Gastrocnemius medialis (tissue), 4 donors: Measurements from ENCODE around the gene KIF7. TPM values are rescaled to one million over a fixed set of nuclear protein-coding genes. Genes with fewer than 3 reads are reported as not detected.

Experiments used
- ATAC-seq, 2 donors: fragments of 150-250 bp; one replicate each; pipeline ENCODE4 v1.9.1; 2016
- DNase-seq, 2 donors: peaks; one replicate each; pipeline ENCODE4 v3.0.0-alpha.2; 2019
- H3K27ac ChIP-seq, 4 donors: fragments of 200-600 bp; sonication (generic); 1 replicate in 1 of 4; 2 replicates in 3 of 4; pipeline ENCODE4 v1.5.1; 2016 to 2018; ENCODE audit warnings: mild to moderate bottlenecking in 2 of 4, moderate library complexity in 1 of 4
- H3K27me3 ChIP-seq, 3 donors: fragments of 200-600 bp; sonication (generic) in 2 of 3; 1 replicate in 1 of 3; 2 replicates in 2 of 3; pipeline versions ENCODE4 v1.5.1 to v1.6.0; 2016 to 2019; ENCODE audit warnings: mild to moderate bottlenecking in 1 of 3, moderate library complexity in 1 of 3
- H3K36me3 ChIP-seq, 2 donors: fragments of 200-600 bp; sonication (generic) in 1 of 2; one replicate each; pipeline ENCODE4 v1.5.1; 2017 to 2018
- H3K4me1 ChIP-seq, 2 donors: fragments of 200-600 bp; sonication (generic) in 1 of 2; one replicate each; pipeline ENCODE4 v1.5.1; 2016 to 2017; ENCODE audit warnings: mild to moderate bottlenecking in 2 of 2
- H3K4me3 ChIP-seq, 4 donors: fragments of 200-600 bp; sonication (generic) in 3 of 4; 1 replicate in 1 of 4; 2 replicates in 3 of 4; pipeline ENCODE4 v1.5.1; 2016 to 2019; ENCODE audit warnings: mild to moderate bottlenecking in 2 of 4
- H3K9me3 ChIP-seq, 3 donors: fragments of 200-600 bp; sonication (generic) in 2 of 3; 1 replicate in 1 of 3; 2 replicates in 2 of 3; pipeline ENCODE4 v1.5.1; 2016 to 2019
- POLR2A ChIP-seq, 2 donors: fragments of 450-650 bp; IDR thresholded peaks; one replicate each; pipeline ENCODE4 v1.6.1; 2017; ENCODE audit warnings: antibody characterized with exemption in 2 of 2, mild to moderate bottlenecking in 2 of 2, moderate library complexity in 2 of 2
- in situ Hi-C, 4 donors: fragments of 200-750 bp; cut with MboI; loops; one replicate each; pipeline versions ENCODE4 v1.15.0 to v1.8.0; 2017; ENCODE audit warnings: low sequenced_read_pairs in 4 of 4
- intact Hi-C: fragments of 100-400 bp; cut with DNase I; formaldehyde crosslinking; loops from one replicate; pipeline ENCODE4 v1.15.1; 2023; ENCODE audit warnings: low total_unique reads
- total RNA-seq, 4 donors: library from RNA; depleted of rRNA; stranded (reverse); fragments of >200 nt; gene quantifications; one replicate each; pipeline versions ENCODE4 v1.1.0 to v1.2.3, GENCODE V29; 2016
- TF ChIP-seq, protein P1 (sequence below), 5 experiments: fragments of 450-650 bp in 3 of 5; fragments of 200-600 bp in 2 of 5; sonication (generic) in 2 of 5; IDR thresholded peaks in 4 of 5; conservative IDR thresholded peaks in 1 of 5; 1 replicate in 4 of 5; 2 replicates in 1 of 5; pipeline ENCODE4 v1.5.1; 2016 to 2019; ENCODE audit warnings: antibody characterized with exemption in 5 of 5, mild to moderate bottlenecking in 3 of 5, moderate library complexity in 3 of 5

KIF7 gene
- total RNA-seq, 4 donors from 2014 or later, result 0.19 to 0.66 (median 0.61) TPM

DNA sequence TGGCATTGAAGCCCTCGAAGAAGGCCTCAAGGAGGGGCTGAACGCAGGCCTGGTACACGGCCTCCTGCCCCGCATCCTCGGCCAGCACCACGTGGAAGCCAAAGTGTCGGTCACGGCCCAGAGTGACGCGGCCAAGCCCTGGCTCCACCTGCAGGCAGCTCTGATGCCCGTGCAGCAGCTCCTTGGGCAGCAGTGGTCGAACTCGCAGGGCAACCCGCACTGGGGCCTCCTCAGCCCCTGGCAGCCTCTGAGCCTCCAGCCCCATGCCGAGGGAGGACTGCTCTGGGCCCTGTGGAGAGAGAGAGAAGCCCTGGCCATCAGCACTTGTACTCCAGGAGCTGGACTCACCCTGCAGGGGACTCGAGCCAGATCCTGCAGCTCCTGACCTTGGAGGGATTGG lies 2.6 kb downstream of the KIF7 start:
- H3K36me3 ChIP-seq, result no peaks in the 10 kb centered on the region
- H3K9me3 ChIP-seq, result no peaks in the 10 kb centered on the region
- no peak for ATAC-seq
- no peak for TF ChIP-seq POLR2A (IDR thresholded peaks at IDR 0.05)
- TF ChIP-seq, protein P1, sequence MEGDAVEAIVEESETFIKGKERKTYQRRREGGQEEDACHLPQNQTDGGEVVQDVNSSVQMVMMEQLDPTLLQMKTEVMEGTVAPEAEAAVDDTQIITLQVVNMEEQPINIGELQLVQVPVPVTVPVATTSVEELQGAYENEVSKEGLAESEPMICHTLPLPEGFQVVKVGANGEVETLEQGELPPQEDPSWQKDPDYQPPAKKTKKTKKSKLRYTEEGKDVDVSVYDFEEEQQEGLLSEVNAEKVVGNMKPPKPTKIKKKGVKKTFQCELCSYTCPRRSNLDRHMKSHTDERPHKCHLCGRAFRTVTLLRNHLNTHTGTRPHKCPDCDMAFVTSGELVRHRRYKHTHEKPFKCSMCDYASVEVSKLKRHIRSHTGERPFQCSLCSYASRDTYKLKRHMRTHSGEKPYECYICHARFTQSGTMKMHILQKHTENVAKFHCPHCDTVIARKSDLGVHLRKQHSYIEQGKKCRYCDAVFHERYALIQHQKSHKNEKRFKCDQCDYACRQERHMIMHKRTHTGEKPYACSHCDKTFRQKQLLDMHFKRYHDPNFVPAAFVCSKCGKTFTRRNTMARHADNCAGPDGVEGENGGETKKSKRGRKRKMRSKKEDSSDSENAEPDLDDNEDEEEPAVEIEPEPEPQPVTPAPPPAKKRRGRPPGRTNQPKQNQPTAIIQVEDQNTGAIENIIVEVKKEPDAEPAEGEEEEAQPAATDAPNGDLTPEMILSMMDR (IDR thresholded peaks at IDR 0.05 in 4 of 5, conservative IDR thresholded peaks at IDR 0.05 in 1 of 5), result no peak
- no peak for DNase-seq
- H3K27ac ChIP-seq, result no peak overlapping the region
- intact Hi-C loops, result no loop called here
- in situ Hi-C loops, result no loop called here
- H3K4me3 ChIP-seq, result no peak overlapping the region
- H3K4me1 ChIP-seq, result peaks cover 4 to 10% of the 10 kb centered on the region in 2 donors
- H3K27me3 ChIP-seq, result peaks cover 3 to 15% (median 8%) of the 10 kb centered on the region in 3 donors

DNA sequence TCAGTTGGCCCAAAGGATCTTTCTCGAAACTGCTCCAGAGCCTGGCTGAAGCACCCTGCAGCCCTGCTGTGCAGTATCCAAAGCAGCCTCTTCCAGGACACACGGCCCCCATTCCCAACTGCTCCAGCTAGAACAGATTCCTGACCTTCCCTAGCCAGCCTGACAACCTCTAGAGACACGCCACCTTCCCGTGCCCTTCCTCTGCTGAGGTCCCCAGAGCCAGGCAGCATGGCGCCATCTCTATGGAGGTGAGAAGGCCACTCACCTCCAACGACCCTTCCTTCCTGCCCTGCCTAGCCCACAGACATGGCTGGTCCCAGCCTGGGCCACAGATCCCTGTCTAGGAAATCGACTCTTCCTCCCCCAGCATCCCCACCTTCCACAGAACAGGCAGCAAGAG lies 3.1 kb downstream of the KIF7 start:
- Histone ChIP-seq H3K4me1 (peaks cover 4 to 13% of the 10 kb centered on the region in 2 donors), H3K9me3 (no peaks in the 10 kb centered on the region), H3K27me3 (peaks cover 3 to 15% (median 8%) of the 10 kb centered on the region in 3 donors), H3K36me3 (no peaks in the 10 kb centered on the region), H3K27ac (no peak overlapping the region), H3K4me3 (no peak overlapping the region)
- ATAC-seq (no peak), DNase-seq (no peak)
- TF ChIP-seq POLR2A (IDR thresholded peaks at IDR 0.05), result no peak
- TF ChIP-seq, protein P1 (IDR thresholded peaks at IDR 0.05 in 4 of 5, conservative IDR thresholded peaks at IDR 0.05 in 1 of 5), result no peak
- intact Hi-C loops (no loop called here), in situ Hi-C loops (no loop called here)

DNA sequence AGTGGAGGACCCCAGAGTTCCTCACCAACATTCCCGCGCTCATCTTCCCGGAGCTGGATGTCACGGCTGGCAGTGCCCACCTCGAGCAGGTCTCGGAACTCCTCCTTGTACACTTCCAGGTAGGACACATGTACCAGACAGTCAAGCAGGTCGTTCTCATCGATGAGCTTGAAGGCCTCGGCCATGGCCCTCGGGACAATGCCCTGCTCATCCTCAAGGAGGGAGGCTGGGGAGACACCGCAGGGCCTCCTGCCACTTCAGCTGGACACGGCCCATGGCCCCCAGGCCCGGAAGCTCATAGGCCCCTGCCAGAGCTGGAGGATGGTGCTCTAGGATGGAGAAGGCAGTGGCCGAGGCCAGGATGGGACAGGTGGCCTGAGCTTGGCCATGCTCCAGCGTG lies 5.6 kb downstream of the KIF7 start:
- in situ Hi-C loops, result no loop called here
- H3K4me3 ChIP-seq, result no peak overlapping the region
- DNase-seq, result no peak
- peaks cover 4 to 8% of the 10 kb centered on the region in 2 donors for H3K4me1 ChIP-seq
- H3K36me3 ChIP-seq, result no peaks in the 10 kb centered on the region
- intact Hi-C loops, result loop anchor here (10.0 kb wide), 1 partner anchor 45 kb away; the partner anchor contains the start of genes PEX11A and WDR93
- H3K9me3 ChIP-seq, result no peaks in the 10 kb centered on the region
- TF ChIP-seq, protein P1 (IDR thresholded peaks at IDR 0.05 in 4 of 5, conservative IDR thresholded peaks at IDR 0.05 in 1 of 5), result no peak
- no peak for TF ChIP-seq POLR2A (IDR thresholded peaks at IDR 0.05)
- H3K27ac ChIP-seq, result no peak overlapping the region
- H3K27me3 ChIP-seq, result peaks cover 3 to 10% (median 6%) of the 10 kb centered on the region in 3 donors
- ATAC-seq, result no peak

DNA sequence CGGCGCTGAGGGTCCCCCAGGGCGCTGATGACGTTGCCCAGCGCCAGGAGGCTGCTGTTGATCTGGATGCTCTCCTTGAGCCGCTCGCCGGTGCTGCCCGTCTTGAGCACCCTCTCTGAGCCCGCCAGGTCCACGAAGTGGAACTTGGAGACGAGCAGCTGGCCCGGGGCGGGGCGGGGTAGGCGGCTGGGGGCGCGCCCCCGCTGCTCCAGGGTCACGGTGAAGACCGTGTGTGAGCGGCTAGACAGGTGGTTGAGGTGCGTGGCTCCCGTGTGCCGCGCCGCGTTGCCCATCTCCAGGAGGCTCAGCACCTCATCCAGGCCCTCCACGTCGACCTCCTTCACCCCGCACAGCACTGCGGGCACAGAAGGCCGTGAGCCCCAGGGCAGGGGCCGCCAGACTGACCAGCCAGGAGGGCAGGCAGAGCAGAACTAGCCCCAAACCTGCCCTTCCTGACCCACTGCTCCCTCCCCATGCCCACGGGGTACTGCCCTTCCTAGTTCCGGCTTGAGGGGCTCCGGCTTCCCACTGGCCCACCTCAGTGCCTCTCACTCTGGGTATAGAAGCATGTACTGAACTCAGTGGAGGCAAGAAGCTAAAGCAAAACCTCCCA lies 6.1 kb downstream of the KIF7 start:
- no peak overlapping the region for H3K27ac ChIP-seq
- TF ChIP-seq, protein P1 (IDR thresholded peaks at IDR 0.05 in 4 of 5, conservative IDR thresholded peaks at IDR 0.05 in 1 of 5), result no peak
- TF ChIP-seq POLR2A (IDR thresholded peaks at IDR 0.05), result no peak
- in situ Hi-C loops, result no loop called here
- no peak for ATAC-seq
- H3K9me3 ChIP-seq, result no peaks in the 10 kb centered on the region
- H3K4me3 ChIP-seq, result no peak overlapping the region
- H3K27me3 ChIP-seq, result peaks cover 0 to 4% (median 0%) of the 10 kb centered on the region in 3 donors
- no peaks in the 10 kb centered on the region for H3K36me3 ChIP-seq
- H3K4me1 ChIP-seq, result peaks cover 0 to 3% of the 10 kb centered on the region in 2 donors
- DNase-seq, result no peak
- intact Hi-C loops, result loop anchor here (10.0 kb wide), 1 partner anchor 46 kb away; the partner anchor contains the start of genes PEX11A and WDR93
